Raji (cell line): ENCODE measurements around the gene GPX7.

Source experiments
- POLR2A ChIP-seq: IDR thresholded peaks from 2 replicates; pipeline ENCODE4 v1.6.1; 2011; ENCODE audit warnings: low read depth, low read length, control low read depth; ENCODE audit not compliant: insufficient read depth

Gene GPX7

GRCh38 chr1:52602856-52603600 lies 857 bp downstream of the GPX7 start:
- no peak for TF ChIP-seq POLR2A

GRCh38 chr1:52603630-52604029 lies 1.5 kb downstream of the GPX7 start:
- no peak for TF ChIP-seq POLR2A

- TF ChIP-seq POLR2A, result no peak
Measured at GRCh38 chr1:52604063-52604770, 2.0 kb downstream of the GPX7 start.

- TF ChIP-seq POLR2A, result no peak
Measured at GRCh38 chr1:52613636-52614373, 11.6 kb downstream of the GPX7 start.

GRCh38 chr1:52614671-52615070 lies 12.5 kb downstream of the GPX7 start:
- TF ChIP-seq POLR2A, result no peak

- TF ChIP-seq POLR2A, result no peak
Measured at GRCh38 chr1:52615489-52616042, 13.4 kb downstream of the GPX7 start.

- no peak for TF ChIP-seq POLR2A
Measured at GRCh38 chr1:52621950-52622349, 19.8 kb downstream of the GPX7 start.

- TF ChIP-seq POLR2A, result no peak
Measured at GRCh38 chr1:52623812-52624211, 21.6 kb downstream of the GPX7 start.

- no peak for TF ChIP-seq POLR2A
Measured at GRCh38 chr1:52627028-52627427, 24.9 kb downstream of the GPX7 start.

- no peak for TF ChIP-seq POLR2A
Measured at GRCh38 chr1:52628614-52629324, 26.6 kb downstream of the GPX7 start.

- no peak for TF ChIP-seq POLR2A
Measured at GRCh38 chr1:52629325-52629643, 27.1 kb downstream of the GPX7 start.

- no peak for TF ChIP-seq POLR2A
Measured at GRCh38 chr1:52629667-52630066, 27.5 kb downstream of the GPX7 start.

- no peak for TF ChIP-seq POLR2A
Measured at GRCh38 chr1:52631759-52632331, 29.7 kb downstream of the GPX7 start.

GRCh38 chr1:52632732-52633290 lies 30.6 kb downstream of the GPX7 start, which contains the start of gene SHISAL2A:
Gene SHISAL2A, plus strand, starts transcription at chr1:52633168. Its CDS starts 326 bp downstream, at chr1:52633494.
- TF ChIP-seq POLR2A, result no peak
